SHP77 (cell line): ENCODE results near the gene AMOTL1.
"Not testable (repeated sequence)": the region's sequence is repeated elsewhere in the genome, so short reads cannot be mapped to it uniquely, and the experiment has no call there.

Experiments used
- DNase-seq, 2 experiments: peaks; one replicate each; lab custom pipeline; 2025; lab: John Stamatoyannopoulos, UW

AMOTL1 gene

GRCh38 chr11:94794287-94795168 lies 26.4 kb downstream of the AMOTL1 start:
- DNase-seq = no peak

DNA sequence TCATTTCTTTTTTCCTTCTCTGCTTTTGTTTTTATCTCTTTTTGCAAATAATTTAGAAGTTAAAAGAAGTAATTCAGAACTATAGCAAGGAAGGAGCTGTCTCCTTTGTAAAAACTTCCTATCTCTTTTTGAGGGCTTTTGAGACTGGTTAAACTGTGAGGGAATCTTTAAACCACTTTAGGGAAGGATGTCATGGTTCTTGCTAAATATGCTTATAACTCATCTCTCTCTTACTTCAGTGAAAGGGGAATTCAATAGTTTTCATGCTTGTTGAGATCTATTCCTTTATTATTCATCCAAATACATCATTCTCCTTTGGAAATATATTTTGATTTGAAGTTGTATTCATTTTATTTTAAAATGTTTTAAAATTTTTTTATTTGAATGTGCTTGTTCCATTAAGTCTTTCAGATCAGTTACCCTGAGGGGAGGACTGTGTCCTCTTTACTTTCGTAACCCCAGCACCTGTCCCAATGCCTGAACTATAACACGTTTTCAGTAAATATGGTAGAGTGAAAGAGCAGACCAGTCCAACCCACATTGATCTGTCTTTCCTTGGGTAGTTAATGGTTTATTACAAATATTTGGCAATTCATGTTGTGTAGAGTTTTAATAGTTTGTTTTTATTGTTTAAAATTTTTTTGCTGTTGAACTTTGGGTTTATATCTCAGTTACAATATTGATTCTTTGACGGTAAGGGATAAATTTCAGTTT lies 27.5 kb downstream of the AMOTL1 start:
- DNase-seq = no peak

- DNase-seq = no peak
Measured at GRCh38 chr11:94796190-94796580, 28.0 kb downstream of the AMOTL1 start.

DNA sequence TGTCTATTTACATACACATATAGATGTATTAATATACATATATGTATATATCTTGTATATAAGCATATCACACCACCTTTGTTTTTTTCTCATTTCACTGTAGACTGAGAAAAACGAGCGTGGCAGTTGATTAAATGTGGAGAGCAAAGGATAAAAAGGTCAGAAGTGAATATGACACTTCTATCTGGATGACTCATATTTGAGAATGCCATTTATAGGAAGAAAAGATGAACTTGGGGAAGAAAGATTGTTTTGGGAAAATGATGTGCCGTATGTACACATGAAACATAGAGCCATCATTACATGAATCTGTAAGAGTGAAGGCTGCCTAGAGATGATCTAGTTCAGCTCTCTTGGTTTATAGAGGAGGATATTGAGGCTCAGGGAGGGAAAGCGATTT lies 28.7 kb downstream of the AMOTL1 start:
- DNase-seq = no peak

GRCh38 chr11:94799726-94800125 lies 31.6 kb downstream of the AMOTL1 start:
- no peak for DNase-seq

DNA sequence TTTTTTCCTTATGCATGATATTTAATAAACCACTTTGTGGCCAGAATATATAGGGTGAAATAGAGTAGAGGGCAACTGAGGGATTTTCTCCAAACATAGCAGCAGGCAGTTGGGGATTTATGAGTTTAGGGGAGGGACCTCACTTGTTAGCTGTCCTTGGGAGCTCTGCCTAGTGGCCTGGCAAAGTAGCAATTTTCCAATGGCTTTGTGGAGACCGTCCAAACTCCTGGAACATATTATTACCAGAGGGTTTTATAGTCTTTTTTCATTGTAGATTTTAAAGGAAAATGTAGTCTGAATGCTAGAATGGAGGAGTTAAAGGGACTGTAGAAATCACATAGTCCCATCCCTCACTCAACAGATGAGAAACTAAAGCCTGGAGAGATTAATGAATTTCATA lies 32.3 kb downstream of the AMOTL1 start:
- no peak for DNase-seq

DNA sequence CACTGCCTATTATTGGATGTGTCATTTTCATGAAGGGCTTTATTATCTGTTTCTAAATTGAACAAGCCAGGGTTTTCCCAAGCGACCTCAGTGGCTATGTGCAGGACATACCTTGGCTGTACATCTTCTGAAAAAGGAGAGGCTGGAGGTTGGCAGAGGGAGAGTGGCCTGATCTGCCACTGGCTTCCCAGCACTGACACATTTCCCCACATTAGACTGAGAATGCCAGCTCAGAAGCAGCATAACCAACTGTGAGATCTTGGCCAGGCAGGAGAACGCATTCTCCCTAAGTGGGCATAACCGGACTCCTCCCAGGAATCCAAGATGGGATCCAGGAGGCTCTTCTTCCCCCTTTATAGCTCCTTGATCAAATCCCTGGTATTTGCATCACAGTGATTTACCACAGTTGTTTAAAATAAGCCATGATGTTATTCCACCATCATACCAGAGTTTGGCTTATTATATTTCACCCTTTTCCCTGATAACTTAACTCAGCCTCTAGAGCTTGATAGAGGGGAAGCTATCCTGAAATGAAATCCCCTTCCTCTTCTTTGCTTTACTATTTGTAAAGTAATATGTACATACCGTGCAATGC lies 33.8 kb downstream of the AMOTL1 start:
- no peak for DNase-seq

GRCh38 chr11:94802501-94802900 lies 34.3 kb downstream of the AMOTL1 start:
- no peak for DNase-seq

- DNase-seq = no peak
Measured at GRCh38 chr11:94803491-94803890, 35.3 kb downstream of the AMOTL1 start.

- DNase-seq = no peak
Measured at GRCh38 chr11:94804874-94805273, 36.7 kb downstream of the AMOTL1 start.

DNA sequence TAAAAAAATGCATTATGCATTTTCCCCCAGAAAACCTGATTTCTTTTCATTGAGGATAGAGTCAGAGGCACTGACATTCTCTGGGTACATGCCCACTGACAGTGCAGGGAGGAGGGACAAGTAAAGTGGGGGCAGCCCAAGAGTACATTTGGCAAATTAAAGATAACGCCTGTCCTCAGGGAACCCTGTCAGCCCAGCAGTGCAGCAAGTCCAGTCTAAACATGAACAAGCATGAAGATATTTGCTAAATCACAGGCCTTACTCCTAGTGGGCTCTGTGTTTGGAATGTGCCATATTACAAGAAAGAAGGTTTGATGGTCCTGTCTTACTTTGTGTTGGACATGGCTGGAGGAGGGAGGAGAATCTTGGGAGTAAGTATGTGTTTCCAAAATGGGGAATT lies 37.9 kb downstream of the AMOTL1 start:
- no peak for DNase-seq

- DNase-seq = no peak
Measured at GRCh38 chr11:94806419-94806818, 38.3 kb downstream of the AMOTL1 start.

DNA sequence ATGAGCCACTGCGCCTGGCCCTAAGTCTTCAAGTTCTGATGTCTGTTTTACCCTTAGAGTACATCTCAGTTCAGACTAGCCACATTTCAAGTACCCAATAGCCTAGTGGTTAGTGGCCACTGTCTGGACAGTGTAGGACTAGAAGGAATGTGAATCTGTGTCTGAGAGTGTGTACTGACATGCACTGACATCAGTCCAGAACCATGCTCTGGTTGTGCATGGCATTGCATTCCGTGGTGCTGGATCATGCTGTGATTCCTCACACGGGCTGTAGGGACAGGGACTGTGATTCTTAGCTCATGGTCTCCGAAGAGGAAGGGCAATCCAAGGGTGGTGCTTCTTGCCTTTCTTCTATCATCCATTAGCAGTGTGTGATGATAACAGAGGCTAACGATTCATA lies 41.1 kb downstream of the AMOTL1 start:
- DNase-seq = no peak

- DNase-seq = not testable (repeated sequence)
Measured at GRCh38 chr11:94812724-94813720, 44.9 kb downstream of the AMOTL1 start.

DNA sequence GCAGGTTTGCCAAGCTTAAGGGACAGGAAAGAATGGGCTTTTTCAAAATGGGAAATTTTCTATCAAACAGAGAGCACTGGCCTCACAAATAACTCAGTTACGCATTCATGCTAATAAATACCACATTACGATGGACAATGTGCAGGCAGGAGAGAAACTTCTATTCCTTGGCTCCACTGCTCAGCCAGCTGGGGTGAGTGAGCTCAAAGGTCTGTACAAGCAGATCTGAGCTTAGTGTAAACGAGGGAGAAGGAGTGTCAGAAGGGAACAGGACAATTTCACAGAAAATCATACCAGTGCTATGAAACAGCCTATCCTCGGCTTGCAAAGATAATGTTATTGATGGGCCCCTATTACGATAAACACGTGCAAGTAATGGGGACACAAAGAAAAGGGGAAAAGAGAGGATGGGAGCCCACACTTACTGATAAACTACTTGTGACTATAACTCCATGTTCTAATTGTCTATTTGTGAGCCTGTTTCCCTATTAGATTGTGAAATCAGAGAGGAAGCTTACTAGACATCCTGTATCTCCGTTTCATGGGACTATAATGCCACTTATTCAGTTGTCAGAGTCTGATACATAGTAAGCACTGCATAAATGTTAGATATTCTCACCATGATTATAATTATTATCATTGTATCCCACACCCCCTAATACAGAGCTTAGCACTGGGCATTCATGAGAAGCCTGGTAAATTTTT lies 46.3 kb downstream of the AMOTL1 start:
- DNase-seq = no peak

GRCh38 chr11:94815705-94816344 lies 47.7 kb downstream of the AMOTL1 start:
- DNase-seq = no peak

- no peak for DNase-seq
Measured at GRCh38 chr11:94820480-94820879, 52.3 kb downstream of the AMOTL1 start.

DNA sequence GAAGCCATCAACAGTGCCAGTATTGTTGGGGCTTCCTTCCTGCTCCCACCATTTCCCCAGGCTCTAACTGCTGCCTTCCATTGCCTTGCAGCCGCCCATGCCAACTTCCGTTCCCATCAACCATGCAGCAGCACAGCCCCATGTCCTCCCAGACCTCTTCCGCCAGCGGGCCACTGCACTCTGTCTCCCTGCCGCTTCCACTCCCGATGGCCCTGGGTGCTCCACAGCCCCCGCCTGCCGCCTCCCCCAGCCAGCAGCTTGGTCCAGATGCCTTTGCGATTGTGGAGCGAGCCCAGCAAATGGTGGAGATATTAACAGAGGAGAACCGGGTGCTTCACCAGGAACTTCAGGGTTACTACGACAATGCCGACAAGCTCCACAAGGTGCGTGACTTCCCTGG lies 53.3 kb downstream of the AMOTL1 start:
- DNase-seq = no peak

- no peak for DNase-seq
Measured at GRCh38 chr11:94822080-94822479, 53.9 kb downstream of the AMOTL1 start.

DNA sequence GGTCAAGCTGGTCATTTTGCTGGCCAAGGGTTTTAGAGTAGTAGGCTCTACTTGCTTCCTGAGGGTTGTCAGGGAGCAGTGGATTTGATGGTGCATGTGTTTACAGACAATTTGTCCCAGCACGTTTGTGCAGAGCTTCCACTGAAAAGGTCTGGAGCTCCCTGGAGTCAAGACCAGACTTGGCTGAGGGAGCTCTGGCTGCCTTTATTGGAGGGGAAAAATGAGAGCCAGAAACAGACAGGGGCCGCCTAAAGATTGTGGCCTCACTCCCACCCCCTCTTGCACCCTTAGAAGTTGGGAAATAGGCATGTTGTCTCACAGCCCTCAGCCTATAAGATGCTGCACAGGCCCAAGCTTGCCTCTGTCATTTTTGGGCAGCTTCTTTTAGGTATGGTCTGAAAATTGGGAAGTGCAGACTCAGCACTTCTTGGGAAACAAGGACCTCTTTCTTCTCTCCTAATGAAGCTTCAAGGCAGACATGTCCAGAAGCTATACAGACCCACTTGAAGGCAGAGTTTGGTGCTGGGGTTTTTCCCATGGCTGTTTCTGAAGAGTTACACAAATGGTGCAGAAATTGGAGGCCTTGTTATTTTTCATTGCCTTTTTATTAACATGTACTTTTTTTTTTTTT lies 55.1 kb downstream of the AMOTL1 start:
- DNase-seq = no peak
